Measurements from ENCODE around the gene CAMK1G. TPM values are rescaled to one million over a fixed set of nuclear protein-coding genes. Genes with fewer than 3 reads are reported as not detected.

The CAMK1G gene
- polyA plus RNA-seq, 1 of the 3 experiments (the other 2 are of a cell fraction), result 15.1 TPM

DNA sequence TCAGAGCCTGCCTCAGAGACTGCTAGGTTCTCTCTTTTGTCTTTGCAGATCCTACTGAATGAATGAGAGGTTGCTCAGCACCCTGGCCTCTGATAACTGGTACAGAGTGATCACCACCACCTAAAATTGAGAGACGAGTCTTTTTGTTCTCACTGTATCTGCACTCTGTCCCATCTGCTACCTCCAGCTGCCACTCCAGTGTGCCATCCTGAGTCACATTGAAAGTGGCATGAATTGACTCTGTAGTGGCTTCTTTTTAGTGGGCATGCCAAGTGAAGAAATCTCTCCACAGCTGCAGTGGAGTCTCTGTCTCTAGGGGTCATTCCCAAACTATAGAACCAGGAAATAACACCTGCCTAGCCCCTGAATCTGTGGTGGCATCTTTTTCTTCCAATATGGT lies 14.7 kb downstream of the CAMK1G start:
- no peak overlapping the region for H3K27ac ChIP-seq (ENCODE audit: low read depth in 2 of 2, low read length in 1 of 2)
- H3K9ac ChIP-seq, result no peak overlapping the region
- H3K4me3 ChIP-seq (ENCODE audit: low read depth in 2 of 2, low read length in 1 of 2), result no peak overlapping the region
- H3K36me3 ChIP-seq (replicated peaks in 1 of 2; ENCODE audit: control insufficient read depth in 1 of 2, insufficient read depth in 2 of 2, low read length in 1 of 2), result peaks cover 3 to 22% of the 10 kb centered on the region in 2 experiments
- no peaks in the 10 kb centered on the region for H3K27me3 ChIP-seq (ENCODE audit: insufficient read depth)
- TF ChIP-seq POLR2AphosphoS5 (IDR thresholded peaks at IDR 0.05; ENCODE audit: low read depth, low read length) (no peak), EP300 (IDR thresholded peaks at IDR 0.05; ENCODE audit: borderline replicate concordance in 1 of 2, low read depth in 1 of 2, low read length in 1 of 2) (no peak), FOXJ3 (CRISPR knock-in tag; IDR thresholded peaks at IDR 0.05) (no peak), EZH2phosphoT487 (IDR thresholded peaks at IDR 0.05; ENCODE audit: borderline replicate concordance, low read depth) (no peak), TEAD4 (IDR thresholded peaks at IDR 0.05; ENCODE audit: borderline replicate concordance, insufficient read depth) (no peak), GABPA (IDR thresholded peaks at IDR 0.05; ENCODE audit: low read depth) (no peak), SMC3 (IDR thresholded peaks at IDR 0.05; ENCODE audit: low read depth, low read length) (no peak), TCF12 (IDR thresholded peaks at IDR 0.05) (no peak)
- TF ChIP-seq, protein P1, sequence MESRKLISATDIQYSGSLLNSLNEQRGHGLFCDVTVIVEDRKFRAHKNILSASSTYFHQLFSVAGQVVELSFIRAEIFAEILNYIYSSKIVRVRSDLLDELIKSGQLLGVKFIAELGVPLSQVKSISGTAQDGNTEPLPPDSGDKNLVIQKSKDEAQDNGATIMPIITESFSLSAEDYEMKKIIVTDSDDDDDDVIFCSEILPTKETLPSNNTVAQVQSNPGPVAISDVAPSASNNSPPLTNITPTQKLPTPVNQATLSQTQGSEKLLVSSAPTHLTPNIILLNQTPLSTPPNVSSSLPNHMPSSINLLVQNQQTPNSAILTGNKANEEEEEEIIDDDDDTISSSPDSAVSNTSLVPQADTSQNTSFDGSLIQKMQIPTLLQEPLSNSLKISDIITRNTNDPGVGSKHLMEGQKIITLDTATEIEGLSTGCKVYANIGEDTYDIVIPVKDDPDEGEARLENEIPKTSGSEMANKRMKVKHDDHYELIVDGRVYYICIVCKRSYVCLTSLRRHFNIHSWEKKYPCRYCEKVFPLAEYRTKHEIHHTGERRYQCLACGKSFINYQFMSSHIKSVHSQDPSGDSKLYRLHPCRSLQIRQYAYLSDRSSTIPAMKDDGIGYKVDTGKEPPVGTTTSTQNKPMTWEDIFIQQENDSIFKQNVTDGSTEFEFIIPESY (IDR thresholded peaks at IDR 0.05; ENCODE audit: borderline replicate concordance, low read depth), result no peak
- TF ChIP-seq, protein P2, sequence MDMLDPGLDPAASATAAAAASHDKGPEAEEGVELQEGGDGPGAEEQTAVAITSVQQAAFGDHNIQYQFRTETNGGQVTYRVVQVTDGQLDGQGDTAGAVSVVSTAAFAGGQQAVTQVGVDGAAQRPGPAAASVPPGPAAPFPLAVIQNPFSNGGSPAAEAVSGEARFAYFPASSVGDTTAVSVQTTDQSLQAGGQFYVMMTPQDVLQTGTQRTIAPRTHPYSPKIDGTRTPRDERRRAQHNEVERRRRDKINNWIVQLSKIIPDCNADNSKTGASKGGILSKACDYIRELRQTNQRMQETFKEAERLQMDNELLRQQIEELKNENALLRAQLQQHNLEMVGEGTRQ (IDR thresholded peaks at IDR 0.05; ENCODE audit: borderline replicate concordance, low read depth, low read length), result no peak
- TF ChIP-seq, protein P3, sequence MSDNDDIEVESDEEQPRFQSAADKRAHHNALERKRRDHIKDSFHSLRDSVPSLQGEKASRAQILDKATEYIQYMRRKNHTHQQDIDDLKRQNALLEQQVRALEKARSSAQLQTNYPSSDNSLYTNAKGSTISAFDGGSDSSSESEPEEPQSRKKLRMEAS (IDR thresholded peaks at IDR 0.05; ENCODE audit: low read depth), result no peak
- CTCF ChIA-PET, result interaction anchor here (1.1 to 3.2 kb wide), 3 partner anchors 29 to 32 kb away, joined by 3 to 16 read pairs (median 8); no protein-coding TSS in a partner anchor
- no peaks in the 10 kb centered on the region for H4K20me1 ChIP-seq (ENCODE audit: insufficient read depth)
- 92% methylated on average over 1 of the region's 1 CpG for WGBS (ENCODE audit: low lambda C conversion rate)
- no peaks in the 10 kb centered on the region for H3K9me3 ChIP-seq
- H3K79me2 ChIP-seq (ENCODE audit: insufficient read depth), result no peaks in the 10 kb centered on the region
- DNase-seq, result no peak
- H3K9me2 ChIP-seq, result no peaks in the 10 kb centered on the region
- H3K4me2 ChIP-seq, result no peak overlapping the region
- peaks cover 25% of the 10 kb centered on the region for H3F3A ChIP-seq (replicated peaks; ENCODE audit: insufficient read depth)
- no peak overlapping the region for H2AFZ ChIP-seq (ENCODE audit: low read depth)
- H3K4me1 ChIP-seq (ENCODE audit: control insufficient read depth in 1 of 2, insufficient read depth in 2 of 2, low read depth in 1 of 2, low read length in 1 of 2), result peaks cover 0 to 31% of the 10 kb centered on the region in 2 experiments; a peak in 3 of 4 replicates
- POLR2A ChIA-PET, result no interaction called here

DNA sequence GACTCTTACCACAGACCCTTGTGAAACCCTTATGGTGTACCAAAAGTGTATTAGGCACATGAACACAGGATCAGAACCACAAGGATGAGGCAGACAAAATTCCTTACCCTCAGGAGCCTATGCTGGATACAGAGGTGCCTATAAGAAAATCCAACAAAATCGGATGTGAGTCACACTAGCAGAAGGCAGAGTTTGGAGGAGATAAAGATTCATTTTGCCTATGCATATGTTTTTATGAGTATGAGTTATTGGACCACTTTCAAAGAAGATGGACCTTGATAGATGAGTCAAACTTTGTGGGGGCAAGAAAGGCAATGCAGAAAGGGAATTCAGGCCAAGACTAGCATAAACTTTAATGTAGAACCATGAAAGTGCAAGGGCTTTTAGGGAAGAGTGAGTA lies 17.0 kb downstream of the CAMK1G start:
- 0% methylated on average over 1 of the region's 1 CpG for WGBS (ENCODE audit: low lambda C conversion rate)

More for the DNA sequence above, 17.0 kb downstream of the CAMK1G start:
- TF ChIP-seq, protein P4, sequence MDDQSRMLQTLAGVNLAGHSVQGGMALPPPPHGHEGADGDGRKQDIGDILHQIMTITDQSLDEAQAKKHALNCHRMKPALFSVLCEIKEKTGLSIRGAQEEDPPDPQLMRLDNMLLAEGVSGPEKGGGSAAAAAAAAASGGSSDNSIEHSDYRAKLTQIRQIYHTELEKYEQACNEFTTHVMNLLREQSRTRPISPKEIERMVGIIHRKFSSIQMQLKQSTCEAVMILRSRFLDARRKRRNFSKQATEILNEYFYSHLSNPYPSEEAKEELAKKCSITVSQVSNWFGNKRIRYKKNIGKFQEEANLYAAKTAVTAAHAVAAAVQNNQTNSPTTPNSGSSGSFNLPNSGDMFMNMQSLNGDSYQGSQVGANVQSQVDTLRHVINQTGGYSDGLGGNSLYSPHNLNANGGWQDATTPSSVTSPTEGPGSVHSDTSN (IDR thresholded peaks at IDR 0.05), result peak; percentile 88
- TF ChIP-seq TCF12 (IDR thresholded peaks at IDR 0.05) (peak; percentile 89), RXRA (IDR thresholded peaks at IDR 0.05; ENCODE audit: borderline replicate concordance, low read depth) (peak; percentile 73; the same call in 1 of the 2 replicates), NFIC (IDR thresholded peaks at IDR 0.05; ENCODE audit: borderline replicate concordance) (peak; percentile 92), GATA2 (CRISPR knock-in tag; IDR thresholded peaks at IDR 0.05) (no peak), FOSL2 (IDR thresholded peaks at IDR 0.05; ENCODE audit: borderline replicate concordance, low read depth) (peak; percentile 85), JUND (IDR thresholded peaks at IDR 0.05) (peak; percentile 93), POLR2AphosphoS5 (IDR thresholded peaks at IDR 0.05; ENCODE audit: low read depth, low read length) (peak; percentile 22; the same call in 1 of the 2 replicates), TAF1 (IDR thresholded peaks at IDR 0.05; ENCODE audit: borderline replicate concordance, low read depth, low read length) (no peak), TEAD4 (IDR thresholded peaks at IDR 0.05; ENCODE audit: borderline replicate concordance, insufficient read depth) (peak; percentile 77; the same call in 1 of the 2 replicates), EP300 (IDR thresholded peaks at IDR 0.05; ENCODE audit: borderline replicate concordance in 1 of 2, low read depth in 1 of 2, low read length in 1 of 2) (peak in 1 of 2 experiments; percentile 84; a peak in 2 of 4 replicates)
- TF ChIP-seq, protein P5, sequence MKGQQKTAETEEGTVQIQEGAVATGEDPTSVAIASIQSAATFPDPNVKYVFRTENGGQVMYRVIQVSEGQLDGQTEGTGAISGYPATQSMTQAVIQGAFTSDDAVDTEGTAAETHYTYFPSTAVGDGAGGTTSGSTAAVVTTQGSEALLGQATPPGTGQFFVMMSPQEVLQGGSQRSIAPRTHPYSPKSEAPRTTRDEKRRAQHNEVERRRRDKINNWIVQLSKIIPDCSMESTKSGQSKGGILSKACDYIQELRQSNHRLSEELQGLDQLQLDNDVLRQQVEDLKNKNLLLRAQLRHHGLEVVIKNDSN (IDR thresholded peaks at IDR 0.05; ENCODE audit: borderline replicate concordance, low read depth), result no peak
- TF ChIP-seq, protein P3 (IDR thresholded peaks at IDR 0.05; ENCODE audit: low read depth), result peak; percentile 76
- CTCF ChIA-PET, result interaction anchor here (1.0 to 3.4 kb wide), 8 partner anchors 13 to 94 kb away, joined by 3 to 43 read pairs (median 3); no protein-coding TSS in a partner anchor
- Histone ChIP-seq H3K79me2 (ENCODE audit: insufficient read depth) (no peaks in the 10 kb centered on the region), H3K27ac (ENCODE audit: low read depth in 2 of 2, low read length in 1 of 2) (peak overlapping the region in 1 of 2 experiments; percentile 79; a peak in 2 of 4 replicates), H3K4me1 (ENCODE audit: control insufficient read depth in 1 of 2, insufficient read depth in 2 of 2, low read depth in 1 of 2, low read length in 1 of 2) (peaks cover 0 to 22% of the 10 kb centered on the region in 2 experiments; a peak in 3 of 4 replicates), H2AFZ (ENCODE audit: low read depth) (no peak overlapping the region), H3K4me3 (ENCODE audit: low read depth in 2 of 2, low read length in 1 of 2) (no peak overlapping the region), H3K9ac (no peak overlapping the region), H3K27me3 (ENCODE audit: insufficient read depth) (no peaks in the 10 kb centered on the region), H3K9me3 (no peaks in the 10 kb centered on the region), H3K9me2 (no peaks in the 10 kb centered on the region), H3F3A (replicated peaks; ENCODE audit: insufficient read depth) (peaks cover 22% of the 10 kb centered on the region), H3K36me3 (replicated peaks in 1 of 2; ENCODE audit: control insufficient read depth in 1 of 2, insufficient read depth in 2 of 2, low read length in 1 of 2) (peaks cover 5 to 42% of the 10 kb centered on the region in 2 experiments), H4K20me1 (ENCODE audit: insufficient read depth) (no peaks in the 10 kb centered on the region), H3K4me2 (peak overlapping the region; percentile 25; the same call in 1 of the 2 replicates)
- POLR2A ChIA-PET, result no interaction called here
- DNase-seq, result no peak

Measured in SK-N-SH (cell line).